G401.6 (cell line): Measurements from ENCODE around the gene MSMP.

Experiments
- FAIRE-seq: peaks from 2 replicates; lab custom pipeline; 2012; peaks lifted over from hg19 to GRCh38; lab: Jason Lieb, UNC

The MSMP gene

GRCh38 chr9:35743452-35743851, 10.6 kb downstream of the MSMP start:
- no peak for FAIRE-seq

- FAIRE-seq = no peak
Measured at GRCh38 chr9:35741740-35742139, 12.3 kb downstream of the MSMP start.

- no peak for FAIRE-seq
Measured at GRCh38 chr9:35740243-35740642, 13.8 kb downstream of the MSMP start.

- no peak for FAIRE-seq
Measured at GRCh38 chr9:35738924-35739323, 15.2 kb downstream of the MSMP start.

GRCh38 chr9:35738186-35738585, 15.9 kb downstream of the MSMP start:
- FAIRE-seq = no peak

GRCh38 chr9:35737143-35737542, 16.9 kb downstream of the MSMP start:
- no peak for FAIRE-seq

- peak; percentile 27 for FAIRE-seq
Measured at GRCh38 chr9:35736201-35736633, 17.9 kb downstream of the MSMP start.

GRCh38 chr9:35734096-35734495, 20.0 kb downstream of the MSMP start:
- no peak for FAIRE-seq

- FAIRE-seq = no peak
Measured at GRCh38 chr9:35732800-35733541, 21.1 kb downstream of the MSMP start.

GRCh38 chr9:35732185-35732799, 21.8 kb downstream of the MSMP start, which contains the start of the genes CREB3 and TLN1:
TSS of gene CREB3 (plus strand) at chr9:35732666. CDS start at chr9:35732773, 107 bp downstream.
TSS of gene TLN1 (minus strand) at chr9:35732195. CDS start at chr9:35725694, 6,501 bp downstream.
- peak; percentile 98 for FAIRE-seq

- FAIRE-seq = no peak
Measured at GRCh38 chr9:35731415-35732184, 22.5 kb downstream of the MSMP start.

- FAIRE-seq = no peak
Measured at GRCh38 chr9:35730486-35730854, 23.6 kb downstream of the MSMP start.

GRCh38 chr9:35729700-35730485, 24.2 kb downstream of the MSMP start:
- no peak for FAIRE-seq

GRCh38 chr9:35729101-35729500, 25.0 kb downstream of the MSMP start:
- FAIRE-seq = no peak

- FAIRE-seq = no peak
Measured at GRCh38 chr9:35728041-35728971, 25.8 kb downstream of the MSMP start.

- FAIRE-seq = no peak
Measured at GRCh38 chr9:35727676-35728040, 26.4 kb downstream of the MSMP start.

GRCh38 chr9:35726931-35727330, 27.1 kb downstream of the MSMP start:
- FAIRE-seq = no peak

GRCh38 chr9:35725362-35725761, 28.7 kb downstream of the MSMP start:
- FAIRE-seq = no peak

- no peak for FAIRE-seq
Measured at GRCh38 chr9:35723908-35724307, 30.2 kb downstream of the MSMP start.

- FAIRE-seq = no peak
Measured at GRCh38 chr9:35723426-35723825, 30.6 kb downstream of the MSMP start.

GRCh38 chr9:35719546-35719945, 34.5 kb downstream of the MSMP start:
- no peak for FAIRE-seq
